Breast epithelium (tissue), 4 donors: ENCODE results near the gene PRR5L. TPM values are rescaled to one million over a fixed set of nuclear protein-coding genes. Genes with fewer than 3 reads are reported as not detected.

Experiments used
- DNase-seq, 2 donors: peaks; one replicate each; pipeline ENCODE4 v3.0.0-alpha.2; 2019; ENCODE audit warnings: low spot score in 2 of 2
- H3K27ac ChIP-seq, 2 donors: fragments of 200-600 bp; sonication (generic) in 1 of 2; one replicate each; pipeline ENCODE4 v1.5.1; 2016 to 2019; ENCODE audit warnings: mild to moderate bottlenecking in 1 of 2
- H3K27me3 ChIP-seq, 2 donors: fragments of 200-600 bp; sonication (generic) in 1 of 2; one replicate each; pipeline versions ENCODE4 v1.5.1 to v1.6.0; 2017 to 2019; ENCODE audit warnings: control low read depth in 1 of 2, mild to moderate bottlenecking in 1 of 2
- H3K36me3 ChIP-seq: fragments of 200-600 bp; one replicate; pipeline ENCODE4 v1.5.1; 2019
- H3K4me1 ChIP-seq, 2 donors: fragments of 200-600 bp; sonication (generic); one replicate each; pipeline ENCODE4 v1.5.1; 2016 to 2019; ENCODE audit warnings: control low read depth in 1 of 2
- H3K4me3 ChIP-seq, 3 donors: fragments of 200-600 bp; sonication (generic); 1 replicate in 2 of 3; 2 replicates in 1 of 3; pipeline ENCODE4 v1.5.1; 2016 to 2019; ENCODE audit warnings: mild to moderate bottlenecking in 3 of 3, moderate library complexity in 2 of 3
- H3K9me3 ChIP-seq, 2 donors: fragments of 200-600 bp; sonication (generic) in 1 of 2; one replicate each; pipeline ENCODE4 v1.5.1; 2016 to 2019; ENCODE audit warnings: control low read depth in 1 of 2
- CTCF ChIP-seq, 3 donors: fragments of 450-650 bp; IDR thresholded peaks; one replicate each; pipeline ENCODE4 v1.5.1; 2016 to 2017; ENCODE audit warnings: antibody characterized with exemption in 3 of 3, mild to moderate bottlenecking in 3 of 3, moderate library complexity in 3 of 3
- POLR2A ChIP-seq: fragments of 450-650 bp; IDR thresholded peaks from one replicate; pipeline ENCODE4 v1.6.1; 2016; ENCODE audit warnings: antibody characterized with exemption, mild to moderate bottlenecking, moderate library complexity
- POLR2AphosphoS5 ChIP-seq, 3 donors: sonication (generic); formaldehyde crosslinking; IDR thresholded peaks; one replicate each; pipeline ENCODE4 v1.6.1; 2017; ENCODE audit warnings: antibody characterized with exemption in 3 of 3
- intact Hi-C: fragments of 100-400 bp; cut with DNase I; formaldehyde crosslinking; loops from one replicate; pipeline ENCODE4 v1.15.1; 2023; ENCODE audit warnings: low total_unique reads
- total RNA-seq, 3 donors: library from RNA; depleted of rRNA; stranded (reverse); fragments of >200 nt; gene quantifications; one replicate each; pipeline ENCODE4 v1.1.0, GENCODE V29; 2016

Gene PRR5L
- total RNA-seq, 3 donors from 2014 or later, result 5.6 to 16.1 (median 16.0) TPM

GRCh38 chr11:36365907-36366306, 69.8 kb downstream of the PRR5L start:
- no peaks in the 10 kb centered on the region for H3K4me1 ChIP-seq
- H3K36me3 ChIP-seq, result no peaks in the 10 kb centered on the region
- TF ChIP-seq POLR2AphosphoS5 (IDR thresholded peaks at IDR 0.05) (no peak), POLR2A (no peak), CTCF (IDR thresholded peaks at IDR 0.05) (no peak)
- intact Hi-C loops, result no loop called here
- H3K27me3 ChIP-seq, result no peaks in the 10 kb centered on the region
- no peak overlapping the region for H3K27ac ChIP-seq
- DNase-seq, result no peak
- H3K9me3 ChIP-seq, result no peaks in the 10 kb centered on the region
- H3K4me3 ChIP-seq, result no peak overlapping the region

- no peak for TF ChIP-seq CTCF (IDR thresholded peaks at IDR 0.05)
- TF ChIP-seq POLR2AphosphoS5 (IDR thresholded peaks at IDR 0.05), result no peak
- no peak for TF ChIP-seq POLR2A
- H3K27me3 ChIP-seq, result no peaks in the 10 kb centered on the region
- H3K4me3 ChIP-seq, result no peak overlapping the region
- H3K36me3 ChIP-seq, result no peaks in the 10 kb centered on the region
- no peak for DNase-seq
- H3K9me3 ChIP-seq, result no peaks in the 10 kb centered on the region
- no peak overlapping the region for H3K27ac ChIP-seq
- H3K4me1 ChIP-seq, result no peaks in the 10 kb centered on the region
- intact Hi-C loops, result no loop called here
Measured at GRCh38 chr11:36367806-36368680, 72.0 kb downstream of the PRR5L start.

- Histone ChIP-seq H3K27me3 (no peaks in the 10 kb centered on the region), H3K9me3 (no peaks in the 10 kb centered on the region), H3K4me3 (no peak overlapping the region), H3K36me3 (no peaks in the 10 kb centered on the region), H3K4me1 (no peaks in the 10 kb centered on the region), H3K27ac (no peak overlapping the region)
- TF ChIP-seq POLR2AphosphoS5 (IDR thresholded peaks at IDR 0.05) (no peak), CTCF (IDR thresholded peaks at IDR 0.05) (no peak), POLR2A (no peak)
- no peak for DNase-seq
- intact Hi-C loops, result loop anchor here (5.0 kb wide), 1 partner anchor 316 kb away; no protein-coding TSS in a partner anchor
Measured at GRCh38 chr11:36371181-36371580, 75.1 kb downstream of the PRR5L start.

GRCh38 chr11:36371590-36371989, 75.5 kb downstream of the PRR5L start:
- no peaks in the 10 kb centered on the region for H3K4me1 ChIP-seq
- no peak overlapping the region for H3K4me3 ChIP-seq
- intact Hi-C loops, result loop anchor here (5.0 kb wide), 1 partner anchor 316 kb away; no protein-coding TSS in a partner anchor
- H3K27ac ChIP-seq, result no peak overlapping the region
- TF ChIP-seq POLR2AphosphoS5 (IDR thresholded peaks at IDR 0.05) (no peak), POLR2A (no peak), CTCF (IDR thresholded peaks at IDR 0.05) (no peak)
- H3K27me3 ChIP-seq, result no peaks in the 10 kb centered on the region
- no peaks in the 10 kb centered on the region for H3K9me3 ChIP-seq
- H3K36me3 ChIP-seq, result no peaks in the 10 kb centered on the region
- no peak for DNase-seq

- Histone ChIP-seq H3K9me3 (no peaks in the 10 kb centered on the region), H3K27me3 (peaks cover 0 to 3% of the 10 kb centered on the region in 2 donors), H3K36me3 (no peaks in the 10 kb centered on the region), H3K27ac (no peak overlapping the region), H3K4me1 (no peaks in the 10 kb centered on the region), H3K4me3 (no peak overlapping the region)
- intact Hi-C loops, result loop anchor here (5.0 kb wide), 1 partner anchor 315 kb away; no protein-coding TSS in a partner anchor
- TF ChIP-seq CTCF (IDR thresholded peaks at IDR 0.05) (no peak), POLR2A (no peak), POLR2AphosphoS5 (IDR thresholded peaks at IDR 0.05) (no peak)
- no peak for DNase-seq
Measured at GRCh38 chr11:36372101-36372771, 76.1 kb downstream of the PRR5L start.
